Activated CD4-positive, alpha-beta T cell treated with anti-CD3 and anti-CD28 coated beads, Interleukin-2, amount 10 ng/mL, durations not matched to agents 24 days and 14 days (primary cell): Measurements from ENCODE around the gene SH3BP1. TPM values are rescaled to one million over a fixed set of nuclear protein-coding genes. Genes with fewer than 3 reads are reported as not detected.

Experiments
- DNase-seq: peaks from one replicate; pipeline ENCODE4 v3.0.0; 2022
- H3K27ac Mint-ChIP-seq: one replicate; pipeline ENCODE4 v1.8.0; 2022; ENCODE audit warnings: mild to moderate bottlenecking, mixed read lengths
- H3K27me3 Mint-ChIP-seq: one replicate; pipeline ENCODE4 v1.8.0; 2022; ENCODE audit warnings: mixed read lengths
- H3K36me3 Mint-ChIP-seq: one replicate; pipeline ENCODE4 v1.8.0; 2022; ENCODE audit warnings: low read depth, mild to moderate bottlenecking, mixed read lengths
- H3K4me1 Mint-ChIP-seq: one replicate; pipeline ENCODE4 v1.8.0; 2021; ENCODE audit warnings: mixed read lengths
- H3K4me3 Mint-ChIP-seq: one replicate; pipeline ENCODE4 v1.8.0; 2022; ENCODE audit warnings: mild to moderate bottlenecking, moderate library complexity, mixed read lengths
- H3K9me3 Mint-ChIP-seq: one replicate; pipeline ENCODE4 v1.8.0; 2021; ENCODE audit warnings: mixed read lengths
- intact Hi-C: fragments of 100-400 bp; cut with micrococcal nuclease; formaldehyde crosslinking; loops from one replicate; pipeline ENCODE4 v1.15.1; 2023
- total RNA-seq: library from RNA; stranded (reverse); gene quantifications from 2 replicates; pipeline ENCODE4 v1.2.3, GENCODE V29; 2022

Gene SH3BP1
- total RNA-seq, 1 donor from 2014 or later, result 110 TPM

DNA sequence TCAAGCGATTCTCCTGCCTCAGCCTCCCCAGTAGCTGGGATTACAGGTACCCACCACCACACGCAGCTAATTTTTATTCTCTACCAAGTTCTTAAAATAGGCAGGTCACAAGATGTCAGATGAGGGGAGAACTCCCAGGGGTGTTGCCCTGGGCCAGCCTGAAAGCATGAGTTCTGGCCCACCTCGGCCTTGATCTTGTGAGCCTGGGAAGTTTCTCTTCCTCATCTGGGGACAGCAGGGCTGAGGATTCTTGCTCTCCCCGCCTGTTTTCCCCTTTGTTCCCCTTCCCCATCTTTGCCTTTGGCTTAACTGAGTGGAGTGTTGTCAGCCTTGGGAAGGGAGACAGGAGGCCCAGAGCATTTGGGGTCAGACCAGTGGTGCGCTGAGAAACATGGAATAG is 22.6 kb downstream of the SH3BP1 start:
- intact Hi-C loops, result no loop called here
- Mint-ChIP-seq H3K9me3 (no peaks in the 10 kb centered on the region), H3K4me1 (peaks cover 32% of the 10 kb centered on the region), H3K4me3 (peak overlapping the region; percentile 12), H3K27ac (peak overlapping the region; percentile 40), H3K36me3 (peaks cover 23% of the 10 kb centered on the region), H3K27me3 (no peaks in the 10 kb centered on the region)
- DNase-seq, result no peak

DNA sequence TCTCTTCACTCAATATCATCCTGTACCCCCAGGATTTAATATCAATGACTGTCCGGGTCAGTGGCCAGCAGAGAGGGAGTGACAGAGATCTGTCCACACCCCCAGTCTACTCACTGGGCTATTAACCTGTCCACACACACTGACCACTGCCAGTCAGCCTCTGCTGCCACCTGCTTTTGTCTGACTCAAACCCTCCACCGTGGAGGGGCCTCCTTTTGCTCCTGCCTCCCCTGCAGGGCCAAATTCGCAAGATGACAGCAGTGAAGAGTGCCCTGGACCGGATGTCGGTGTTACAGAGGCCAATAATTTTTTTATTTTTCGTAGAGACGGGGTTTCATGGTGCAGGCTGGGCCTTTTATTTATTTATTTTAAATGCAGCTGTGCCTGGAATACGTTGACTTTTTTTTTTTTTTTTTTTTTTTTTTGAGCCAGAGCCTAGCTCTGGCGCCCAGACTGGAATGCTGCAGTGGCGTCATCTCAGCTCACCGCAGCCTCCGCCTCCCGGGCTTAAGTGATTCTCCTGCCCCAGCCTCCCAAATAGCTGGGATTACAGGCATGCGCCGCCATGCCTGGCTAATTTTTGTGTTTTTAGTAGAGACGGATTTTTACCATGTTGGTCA is 24.2 kb downstream of the SH3BP1 start:
- Mint-ChIP-seq H3K4me3 (no peak overlapping the region), H3K9me3 (no peaks in the 10 kb centered on the region), H3K27ac (no peak overlapping the region), H3K27me3 (no peaks in the 10 kb centered on the region), H3K36me3 (peaks cover 23% of the 10 kb centered on the region), H3K4me1 (peaks cover 26% of the 10 kb centered on the region)
- DNase-seq, result no peak
- intact Hi-C loops, result no loop called here

DNA sequence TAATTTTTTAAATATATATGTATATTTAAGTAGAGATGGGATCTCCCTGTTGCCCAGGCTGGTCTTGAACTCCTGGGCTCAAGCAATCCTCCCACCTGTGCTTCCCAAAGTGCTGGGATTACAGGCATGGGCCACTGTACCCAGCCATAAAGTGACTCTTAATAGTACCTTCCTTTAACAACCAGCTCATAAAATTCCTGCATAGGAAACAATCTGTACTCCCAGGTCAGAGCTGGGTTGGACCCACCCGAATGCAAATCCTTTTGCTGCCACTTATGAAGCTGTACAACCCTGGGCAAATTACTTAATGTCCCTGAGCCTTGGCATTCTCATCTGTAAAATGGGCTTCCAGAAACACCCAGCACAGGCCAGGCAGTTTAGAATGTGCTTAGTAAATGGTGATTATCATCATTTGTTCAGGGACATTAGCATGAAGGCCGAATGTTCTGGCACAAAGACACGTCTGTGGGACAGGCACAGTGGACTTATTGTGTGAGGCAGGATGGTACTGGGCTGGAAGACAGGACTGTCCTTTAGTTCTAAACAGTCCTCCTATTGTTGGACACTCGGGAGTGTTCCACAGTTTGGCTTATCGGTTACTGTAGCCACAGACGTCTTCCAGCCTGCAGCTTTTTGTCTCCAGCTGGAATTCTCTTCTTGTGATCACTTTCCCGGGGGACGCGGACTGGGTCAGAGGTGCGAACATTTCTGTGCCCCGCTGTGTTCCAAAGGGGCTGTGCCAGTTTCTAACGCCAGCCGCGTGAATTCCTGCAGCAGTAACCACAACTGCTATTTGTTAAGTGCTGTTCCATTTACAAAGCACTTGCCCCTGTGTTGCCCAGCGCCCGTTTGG is 25.0 kb downstream of the SH3BP1 start:
- no peak for DNase-seq
- Mint-ChIP-seq H3K4me3 (no peak overlapping the region), H3K27ac (no peak overlapping the region), H3K9me3 (no peaks in the 10 kb centered on the region), H3K36me3 (peaks cover 23% of the 10 kb centered on the region), H3K4me1 (peaks cover 24% of the 10 kb centered on the region), H3K27me3 (no peaks in the 10 kb centered on the region)
- intact Hi-C loops, result no loop called here

DNA sequence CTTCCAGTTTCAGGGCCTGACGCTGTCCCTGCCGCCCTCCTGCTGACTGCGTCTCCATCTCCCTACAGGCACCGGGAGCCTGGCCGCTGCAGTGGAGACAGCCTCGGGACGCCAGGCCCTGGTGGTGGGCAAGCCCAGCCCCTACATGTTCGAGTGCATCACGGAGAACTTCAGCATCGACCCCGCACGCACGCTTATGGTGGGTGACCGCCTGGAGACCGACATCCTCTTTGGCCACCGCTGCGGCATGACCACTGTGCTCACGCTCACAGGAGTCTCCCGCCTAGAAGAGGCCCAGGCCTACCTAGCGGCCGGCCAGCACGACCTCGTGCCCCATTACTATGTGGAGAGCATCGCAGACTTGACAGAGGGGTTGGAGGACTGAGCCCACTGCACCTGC is 26.0 kb downstream of the SH3BP1 start:
- H3K9me3 Mint-ChIP-seq, result no peaks in the 10 kb centered on the region
- peaks cover 21% of the 10 kb centered on the region for H3K36me3 Mint-ChIP-seq
- peaks cover 16% of the 10 kb centered on the region for H3K4me1 Mint-ChIP-seq
- H3K27me3 Mint-ChIP-seq, result no peaks in the 10 kb centered on the region
- intact Hi-C loops, result no loop called here
- no peak for DNase-seq
- H3K4me3 Mint-ChIP-seq, result no peak overlapping the region
- H3K27ac Mint-ChIP-seq, result no peak overlapping the region

DNA sequence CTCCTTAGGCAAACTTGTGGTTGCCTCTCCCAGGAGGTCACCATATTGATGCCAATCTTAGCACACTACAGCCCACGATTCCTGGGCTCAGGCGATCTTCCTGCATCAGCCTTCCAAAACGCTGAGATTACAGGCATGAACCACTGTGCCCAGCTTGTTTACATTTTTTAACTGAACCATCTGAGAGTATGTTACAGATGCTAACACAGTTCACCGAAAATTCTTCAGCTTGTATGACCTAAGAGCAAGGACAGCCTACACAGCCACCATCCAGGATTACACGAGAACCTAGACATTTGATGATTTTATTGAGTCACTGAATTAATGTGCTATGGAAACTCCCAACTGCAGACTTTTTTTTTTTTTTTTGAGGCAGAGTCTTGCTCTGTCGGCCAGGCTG is 30.1 kb downstream of the SH3BP1 start:
- peaks cover 13% of the 10 kb centered on the region for H3K36me3 Mint-ChIP-seq
- peak overlapping the region; percentile 58 for H3K27ac Mint-ChIP-seq
- intact Hi-C loops, result no loop called here
- H3K4me3 Mint-ChIP-seq, result no peak overlapping the region
- no peaks in the 10 kb centered on the region for H3K9me3 Mint-ChIP-seq
- H3K4me1 Mint-ChIP-seq, result peaks cover 30% of the 10 kb centered on the region
- no peaks in the 10 kb centered on the region for H3K27me3 Mint-ChIP-seq
- no peak for DNase-seq

DNA sequence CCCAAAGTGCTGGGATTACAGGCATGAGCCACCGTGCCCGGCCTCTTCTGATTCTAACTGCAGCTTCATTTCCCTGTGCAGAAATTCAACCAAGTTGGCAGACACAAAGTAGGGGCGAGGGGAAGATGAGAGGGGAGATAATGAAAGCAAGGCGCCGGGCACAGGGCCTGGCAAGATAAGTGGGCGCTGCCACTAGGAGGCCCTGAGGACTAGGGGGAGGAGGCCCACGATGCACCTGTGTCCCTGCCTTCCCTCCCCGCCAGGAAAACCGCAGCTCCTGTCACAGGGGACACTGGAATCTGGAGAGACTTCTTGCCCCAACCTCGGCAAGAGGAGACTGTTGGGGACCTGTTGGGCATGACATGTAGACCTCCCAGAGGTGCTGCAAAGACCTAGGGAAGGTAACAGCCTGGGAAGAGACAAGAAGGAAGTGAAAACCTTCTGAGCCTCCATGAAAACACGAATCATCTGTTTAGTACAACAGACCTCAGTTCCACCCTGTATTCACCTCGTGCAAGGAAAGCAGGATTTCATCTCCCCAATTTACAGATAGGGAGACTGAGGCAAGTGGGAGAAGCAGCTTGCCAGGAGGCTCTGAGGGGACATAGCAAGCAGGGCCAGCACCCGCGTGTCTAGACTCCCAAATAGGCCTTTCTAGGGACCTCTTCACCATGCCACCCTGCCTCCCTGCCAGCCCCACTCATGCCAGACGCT is 32.9 kb downstream of the SH3BP1 start:
- Mint-ChIP-seq H3K27me3 (no peaks in the 10 kb centered on the region), H3K36me3 (peaks cover 3% of the 10 kb centered on the region), H3K9me3 (no peaks in the 10 kb centered on the region), H3K27ac (peak overlapping the region; percentile 25), H3K4me3 (peak overlapping the region; percentile 34), H3K4me1 (peaks cover 47% of the 10 kb centered on the region)
- intact Hi-C loops, result no loop called here
- peak; percentile 67 for DNase-seq

DNA sequence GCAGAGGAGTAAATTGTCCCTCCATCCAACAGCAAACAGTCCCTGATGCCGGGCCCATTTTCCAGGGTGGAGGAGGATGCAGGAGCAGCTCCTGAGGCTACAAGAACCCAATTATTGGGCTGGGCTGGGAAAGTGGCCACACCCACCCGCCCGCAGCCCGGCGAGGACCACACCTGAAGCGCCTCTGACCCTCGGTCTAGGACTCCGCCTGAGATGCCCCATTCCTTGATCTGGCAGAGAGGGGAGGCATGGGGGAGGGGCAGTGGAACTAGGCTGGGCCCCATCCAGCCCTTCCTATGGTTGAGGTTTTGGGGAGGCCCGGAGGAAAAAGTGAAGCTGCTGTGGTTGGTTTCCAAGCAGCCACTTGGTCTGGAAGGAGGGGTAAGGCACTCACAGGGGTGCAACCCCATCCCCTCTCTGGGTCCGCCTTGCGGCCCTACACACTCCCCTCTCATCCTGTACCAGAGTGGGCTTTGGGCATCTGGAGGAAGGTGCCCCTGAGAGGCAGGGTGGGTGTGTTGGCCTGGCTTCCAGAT is 33.5 kb downstream of the SH3BP1 start:
- Mint-ChIP-seq H3K4me1 (peaks cover 50% of the 10 kb centered on the region), H3K36me3 (peaks cover 5% of the 10 kb centered on the region), H3K27ac (peak overlapping the region; percentile 25), H3K9me3 (no peaks in the 10 kb centered on the region), H3K4me3 (peak overlapping the region; percentile 34), H3K27me3 (no peaks in the 10 kb centered on the region)
- DNase-seq, result peak; percentile 73
- intact Hi-C loops, result no loop called here

DNA sequence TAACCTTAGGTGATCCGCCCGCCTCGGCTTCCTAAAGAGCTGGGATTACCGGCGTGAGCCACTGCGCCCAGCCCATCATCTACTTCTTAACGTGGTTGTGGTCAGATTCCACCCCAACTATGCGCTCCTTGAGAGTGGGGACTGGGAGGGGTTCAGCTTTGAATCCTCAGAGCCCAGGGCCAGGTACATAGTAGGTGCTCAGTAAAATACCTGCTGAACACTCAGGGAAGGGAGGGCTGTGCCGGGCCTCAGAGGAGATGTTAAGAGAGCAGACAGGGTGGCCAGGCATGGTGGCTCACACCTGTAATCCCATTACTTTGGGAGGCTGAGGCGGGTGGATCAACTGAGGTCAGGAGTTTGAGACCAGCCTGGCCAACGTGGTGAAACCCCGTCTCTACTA is 34.8 kb downstream of the SH3BP1 start:
- H3K4me3 Mint-ChIP-seq, result peak overlapping the region; percentile 68
- no peak for DNase-seq
- H3K27ac Mint-ChIP-seq, result peak overlapping the region; percentile 76
- H3K36me3 Mint-ChIP-seq, result peaks cover 5% of the 10 kb centered on the region
- no peaks in the 10 kb centered on the region for H3K27me3 Mint-ChIP-seq
- H3K9me3 Mint-ChIP-seq, result no peaks in the 10 kb centered on the region
- peaks cover 51% of the 10 kb centered on the region for H3K4me1 Mint-ChIP-seq
- intact Hi-C loops, result no loop called here

DNA sequence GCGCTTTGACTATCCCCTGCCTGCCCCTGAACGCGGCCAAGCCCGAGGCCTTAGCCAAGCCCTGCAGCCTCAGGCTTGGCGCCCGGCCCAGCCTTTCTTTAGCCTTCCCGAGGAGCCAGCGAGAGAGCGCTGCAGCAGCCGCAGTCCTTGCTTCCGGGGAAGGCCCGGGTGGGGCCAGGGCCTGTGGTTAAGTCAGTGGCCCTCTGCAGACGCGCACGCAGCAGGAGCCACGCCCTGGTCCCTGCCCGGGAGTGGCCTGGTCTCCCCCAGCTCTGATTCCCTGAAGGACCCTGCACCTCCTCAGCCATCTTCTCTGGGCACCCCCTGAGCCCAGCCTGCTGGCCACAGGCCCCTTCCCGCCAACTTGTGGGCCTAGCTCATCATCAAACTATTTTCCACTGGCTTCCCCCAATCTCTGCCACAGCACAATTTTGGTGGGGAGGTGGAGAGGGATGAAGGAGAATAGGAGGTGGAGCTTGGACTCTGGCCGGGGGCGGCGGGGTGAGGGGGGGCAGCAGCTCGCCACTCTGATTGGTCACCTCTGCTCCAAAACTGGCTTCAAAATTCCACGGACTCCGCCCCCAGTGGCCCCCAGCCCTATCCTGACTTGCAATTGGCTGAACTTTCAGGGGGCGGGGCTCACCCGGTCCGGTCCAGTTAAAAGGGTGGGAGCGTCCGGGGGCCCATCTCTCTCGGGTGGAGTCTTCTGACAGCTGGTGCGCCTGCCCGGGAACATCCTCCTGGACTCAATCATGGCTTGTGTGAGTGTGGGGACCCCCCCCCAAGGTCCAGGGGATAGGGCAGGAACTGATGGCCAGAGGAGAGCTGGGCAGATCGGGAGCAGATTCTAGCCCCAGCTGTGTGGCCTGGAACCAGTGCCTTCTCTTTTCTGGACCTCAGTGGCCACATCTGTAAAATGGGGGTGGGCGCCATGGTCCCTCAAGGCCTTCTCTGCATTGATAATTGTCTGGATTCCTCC is 35.8 kb downstream of the SH3BP1 start, which contains the start of gene LGALS1:
LGALS1 (plus strand) TSS at position 686 of the 979 bp plus-strand sequence; CDS start at position 753, 67 bp downstream.
- peak; percentile 94 for DNase-seq
- peaks cover 9% of the 10 kb centered on the region for H3K36me3 Mint-ChIP-seq
- peak within 1 kb of the TSS; percentile 92 for H3K4me3 Mint-ChIP-seq
- no peaks in the 10 kb centered on the region for H3K27me3 Mint-ChIP-seq
- H3K27ac Mint-ChIP-seq, result peak within 1 kb of the TSS; percentile 97
- intact Hi-C loops, result loop anchor here (1.0 to 5.0 kb wide), 3 partner anchors 17 to 138 kb away; partner anchors contain the start of genes GCAT and PDXP
- peaks cover 54% of the 10 kb centered on the region for H3K4me1 Mint-ChIP-seq
- H3K9me3 Mint-ChIP-seq, result no peaks in the 10 kb centered on the region

DNA sequence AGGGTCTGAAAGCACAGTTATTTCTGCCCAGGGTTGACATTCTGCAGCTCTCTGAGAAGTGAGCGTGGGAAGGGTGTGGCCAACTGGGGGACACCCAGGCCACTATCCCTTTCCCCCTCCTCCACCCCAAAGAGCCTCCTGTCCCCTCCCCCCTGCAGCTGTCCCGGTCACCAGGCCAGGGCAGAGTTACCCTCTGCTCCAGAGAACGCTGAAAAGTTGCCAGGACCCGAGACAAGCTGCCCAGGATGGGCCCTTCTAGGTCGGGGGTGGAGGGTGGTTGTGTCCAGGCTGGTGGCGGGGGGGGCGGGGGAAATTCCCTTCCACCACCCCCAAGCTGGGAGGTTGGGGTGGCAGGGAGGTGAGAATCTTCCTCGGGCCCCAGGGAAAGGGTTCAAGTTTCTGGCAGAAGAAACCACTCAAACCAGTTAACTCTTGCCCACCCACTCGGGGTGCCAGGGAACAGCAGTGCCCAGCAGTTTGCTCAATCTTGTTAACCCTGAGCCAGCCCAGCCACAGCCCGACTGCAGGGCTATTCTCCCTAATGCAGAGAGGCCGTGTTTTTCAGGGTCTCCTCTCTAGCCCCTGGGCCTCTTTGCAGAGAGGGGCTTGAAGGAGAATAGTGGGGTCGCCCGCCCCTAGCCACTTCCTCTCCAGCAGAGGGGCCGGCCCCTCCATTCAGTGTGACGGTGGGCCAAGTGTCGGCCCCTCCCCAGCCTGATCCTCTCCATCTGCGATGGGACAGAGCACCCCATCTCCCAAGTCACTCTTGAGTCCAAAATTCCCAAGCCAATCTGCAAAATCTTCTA is 36.7 kb downstream of the SH3BP1 start:
- intact Hi-C loops, result loop anchor here (1.0 to 5.0 kb wide), 3 partner anchors 18 to 139 kb away; partner anchors contain the start of genes GCAT and PDXP
- Mint-ChIP-seq H3K4me3 (peak overlapping the region; percentile 92), H3K36me3 (peaks cover 9% of the 10 kb centered on the region), H3K27me3 (no peaks in the 10 kb centered on the region), H3K9me3 (no peaks in the 10 kb centered on the region), H3K4me1 (peaks cover 53% of the 10 kb centered on the region), H3K27ac (peak overlapping the region; percentile 97)
- peak; percentile 76 for DNase-seq

DNA sequence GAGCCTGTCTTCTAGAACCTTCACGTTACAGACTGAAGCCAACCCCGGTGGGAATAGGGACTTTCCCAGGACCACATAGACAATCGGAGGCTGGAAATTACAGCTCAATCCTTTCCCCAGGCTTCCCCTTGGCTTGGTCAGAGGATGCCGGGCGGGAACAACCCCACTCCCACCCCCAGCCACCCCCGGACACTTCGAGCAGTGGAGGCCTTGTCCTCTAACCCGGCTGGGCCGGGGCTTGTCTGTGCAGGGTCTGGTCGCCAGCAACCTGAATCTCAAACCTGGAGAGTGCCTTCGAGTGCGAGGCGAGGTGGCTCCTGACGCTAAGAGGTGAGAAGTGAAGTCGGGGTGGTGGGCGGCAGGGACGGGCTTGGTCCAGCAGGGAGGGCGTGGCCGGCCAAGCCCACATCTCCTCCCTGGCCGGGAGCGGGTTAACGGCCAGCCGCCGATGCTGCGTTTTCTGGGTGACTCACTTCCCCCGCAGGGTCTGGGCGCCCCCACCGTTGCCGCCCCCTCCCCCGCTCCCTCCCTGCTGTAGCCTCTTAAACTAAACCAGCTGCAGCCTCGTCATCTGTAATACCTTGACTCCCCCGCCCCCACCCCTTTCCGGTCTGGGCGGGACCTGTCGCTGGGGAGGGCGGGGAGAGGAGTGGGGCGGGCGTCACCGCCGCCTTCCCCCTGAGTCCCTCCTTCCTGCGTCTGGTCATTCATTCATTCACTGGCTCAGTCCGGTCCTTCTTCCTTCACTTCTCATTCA is 37.4 kb downstream of the SH3BP1 start:
- Mint-ChIP-seq H3K36me3 (peaks cover 9% of the 10 kb centered on the region), H3K4me1 (peaks cover 56% of the 10 kb centered on the region), H3K4me3 (peak overlapping the region; percentile 92), H3K9me3 (no peaks in the 10 kb centered on the region), H3K27me3 (no peaks in the 10 kb centered on the region), H3K27ac (peak overlapping the region; percentile 97)
- intact Hi-C loops, result loop anchor here (1.0 to 5.0 kb wide), 6 partner anchors 9 to 435 kb away; partner anchors contain the start of genes GCAT, GGA1 and NOL12
- peak; percentile 97 for DNase-seq
